VCaP (cell line): ENCODE data around the gene PCAT7.

Source experiments
- H3K27ac ChIP-seq: fragments of 450-650 bp; 2 replicates; pipeline ENCODE4 v1.5.1; 2017
- CTCF ChIP-seq: fragments of 450-650 bp; conservative IDR thresholded peaks from 2 replicates; pipeline ENCODE4 v1.5.1; 2017; ENCODE audit warnings: mild to moderate bottlenecking, moderate library complexity

PCAT7 gene

GRCh38 chr9:94566550-94566949 is 11.7 kb downstream of the PCAT7 start:
- TF ChIP-seq CTCF: no peak
- H3K27ac ChIP-seq: no peak overlapping the region

GRCh38 chr9:94567271-94567670 is 12.4 kb downstream of the PCAT7 start:
- H3K27ac ChIP-seq: no peak overlapping the region
- TF ChIP-seq CTCF: no peak

GRCh38 chr9:94568250-94568889 is 13.5 kb downstream of the PCAT7 start:
- no peak overlapping the region for H3K27ac ChIP-seq
- no peak for TF ChIP-seq CTCF

- H3K27ac ChIP-seq: no peak overlapping the region
- TF ChIP-seq CTCF: no peak
These were observed 14.3 kb downstream of the PCAT7 start for GRCh38 chr9:94568972-94569712.

GRCh38 chr9:94576131-94576530 is 21.2 kb downstream of the PCAT7 start:
- no peak for TF ChIP-seq CTCF
- H3K27ac ChIP-seq: peak overlapping the region; percentile 78

GRCh38 chr9:94577036-94577435 is 22.2 kb downstream of the PCAT7 start:
- TF ChIP-seq CTCF: no peak
- H3K27ac ChIP-seq: peak overlapping the region; percentile 78

- H3K27ac ChIP-seq: peak overlapping the region; percentile 78
- TF ChIP-seq CTCF: no peak
These were observed 22.7 kb downstream of the PCAT7 start for GRCh38 chr9:94577571-94577970.
